HG03342 (cell line): ENCODE measurements around the gene KIF18A.

ENCODE experiments used
- ATAC-seq: cut with Tn5 transposase; IDR thresholded peaks from one replicate; pipeline ENCODE4 v1.9.1; 2021; ENCODE audit warnings: mild to moderate bottlenecking, moderate library complexity; ENCODE audit not compliant: unreplicated experiment

Gene KIF18A

GRCh38 chr11:27972522-27973170, 135.3 kb downstream of the KIF18A start:
- ATAC-seq, result no peak

GRCh38 chr11:27971171-27971570, 136.8 kb downstream of the KIF18A start:
- ATAC-seq, result no peak
